ENCODE measurements around the gene FOXO6.

GRCh38 chr1:41425369-41425768, 64.1 kb downstream of the FOXO6 start:
- TF ChIP-seq ZBTB25 (CRISPR knock-in tag; IDR thresholded peaks at IDR 0.05), result no peak
- no peak for TF ChIP-seq POLR2AphosphoS5 (IDR thresholded peaks at IDR 0.05; ENCODE audit: low read depth, low read length)
- no peak for TF ChIP-seq ZNF609 (CRISPR knock-in tag; IDR thresholded peaks at IDR 0.05; ENCODE audit: borderline replicate concordance)
- TF ChIP-seq HOXA7 (CRISPR knock-in tag; IDR thresholded peaks at IDR 0.05), result no peak
- TF ChIP-seq, protein P1, sequence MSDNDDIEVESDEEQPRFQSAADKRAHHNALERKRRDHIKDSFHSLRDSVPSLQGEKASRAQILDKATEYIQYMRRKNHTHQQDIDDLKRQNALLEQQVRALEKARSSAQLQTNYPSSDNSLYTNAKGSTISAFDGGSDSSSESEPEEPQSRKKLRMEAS (IDR thresholded peaks at IDR 0.05), result no peak
- TF ChIP-seq ATF7 (IDR thresholded peaks at IDR 0.05), result no peak
- no peak for TF ChIP-seq ATF7 (CRISPR knock-in tag; IDR thresholded peaks at IDR 0.05)
- no peak for TF ChIP-seq ZNF790 (CRISPR knock-in tag; IDR thresholded peaks at IDR 0.05; ENCODE audit: borderline replicate concordance)
- no peak for TF ChIP-seq SP1 (IDR thresholded peaks at IDR 0.05)
- no peak for TF ChIP-seq SP1 (CRISPR knock-in tag; IDR thresholded peaks at IDR 0.05)
- no peak for TF ChIP-seq CHCHD3 (CRISPR knock-in tag; IDR thresholded peaks at IDR 0.05)
- no peak for TF ChIP-seq FOXO4 (CRISPR knock-in tag; conservative IDR thresholded peaks at IDR 0.05)
- TF ChIP-seq PHF8 (CRISPR knock-in tag; IDR thresholded peaks at IDR 0.05), result no peak
- no peak for TF ChIP-seq ARHGAP35 (CRISPR knock-in tag; IDR thresholded peaks at IDR 0.05; ENCODE audit: borderline replicate concordance)
- TF ChIP-seq ZNF670 (CRISPR knock-in tag; IDR thresholded peaks at IDR 0.05; ENCODE audit: borderline replicate concordance), result no peak

Data from HepG2 (cell line).